HG03103 (cell line): ENCODE data around the gene GALNT10.

ENCODE experiments used
- ATAC-seq: cut with Tn5 transposase; IDR thresholded peaks from one replicate; pipeline ENCODE4 v1.9.1; 2021; ENCODE audit warnings: low read depth; ENCODE audit not compliant: unreplicated experiment

GALNT10 gene

DNA sequence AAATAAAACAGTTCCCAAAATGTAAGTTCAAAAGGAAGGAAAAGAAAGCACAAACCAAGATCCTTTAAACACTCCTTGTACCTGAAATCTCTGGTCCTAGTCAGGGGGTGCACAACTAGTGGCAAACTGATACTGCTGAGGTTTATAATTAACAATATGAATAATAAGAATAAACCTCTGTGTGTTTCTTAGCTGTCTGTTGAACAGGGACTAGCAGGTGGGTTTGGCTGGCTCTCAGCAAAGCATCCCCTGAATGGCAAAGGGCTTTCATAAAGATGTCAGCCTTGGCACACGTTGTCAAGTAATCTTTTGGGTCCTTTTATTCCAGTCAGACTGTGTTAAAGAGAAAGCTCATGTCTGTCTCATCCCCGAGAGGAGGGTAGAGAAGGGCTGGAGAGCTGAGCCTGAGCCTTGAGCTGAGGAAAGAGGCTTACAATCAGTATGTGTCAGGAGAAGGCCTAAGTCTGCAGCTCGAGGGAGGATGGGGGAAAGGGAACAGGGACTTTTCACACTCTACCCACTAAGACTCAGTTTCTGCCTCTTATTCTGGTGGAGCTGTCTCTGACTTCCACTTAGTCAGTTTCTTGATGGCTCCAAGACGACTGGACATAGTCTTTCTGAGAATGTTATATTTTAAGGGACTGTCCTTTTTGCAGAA is 123.0 kb downstream of the GALNT10 start:
- no peak for ATAC-seq

DNA sequence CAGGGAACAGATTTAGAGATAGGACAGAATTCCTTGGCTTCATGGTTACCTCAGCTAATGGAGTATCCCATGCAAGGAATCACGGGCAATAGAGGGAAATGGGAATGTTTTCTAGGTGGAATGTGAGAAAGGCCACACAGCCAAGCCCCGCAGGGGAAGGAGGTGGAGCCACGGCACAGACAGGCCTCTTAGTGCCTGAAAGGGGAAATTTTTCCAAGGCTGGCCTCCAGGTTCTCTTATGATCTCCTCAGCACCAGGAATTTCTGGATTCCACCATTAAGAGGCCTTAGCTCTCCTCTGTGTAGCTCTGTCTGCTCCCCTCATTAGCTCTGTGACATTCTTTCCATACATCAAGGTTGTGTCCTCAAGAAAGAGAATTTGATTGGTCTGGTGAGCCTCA is 124.7 kb downstream of the GALNT10 start:
- no peak for ATAC-seq

DNA sequence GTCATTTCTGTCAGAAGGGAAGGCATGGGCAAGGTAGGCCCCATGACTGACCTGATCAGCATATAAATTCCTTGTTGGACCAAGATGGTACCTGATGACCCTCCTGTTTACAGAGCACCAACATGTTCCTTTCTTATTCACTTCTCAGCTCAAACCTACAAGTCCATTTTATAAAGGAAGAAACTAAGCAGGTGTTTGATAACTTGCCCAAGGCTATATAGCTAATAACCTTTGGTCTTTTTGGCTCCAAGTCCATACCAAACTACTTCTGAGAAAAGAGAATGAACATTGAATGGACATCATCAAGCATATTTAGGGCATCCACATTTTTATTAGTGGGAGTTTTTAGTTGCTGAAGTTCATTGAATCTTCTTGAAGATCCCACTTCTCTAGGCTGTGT is 125.2 kb downstream of the GALNT10 start:
- ATAC-seq, result no peak

DNA sequence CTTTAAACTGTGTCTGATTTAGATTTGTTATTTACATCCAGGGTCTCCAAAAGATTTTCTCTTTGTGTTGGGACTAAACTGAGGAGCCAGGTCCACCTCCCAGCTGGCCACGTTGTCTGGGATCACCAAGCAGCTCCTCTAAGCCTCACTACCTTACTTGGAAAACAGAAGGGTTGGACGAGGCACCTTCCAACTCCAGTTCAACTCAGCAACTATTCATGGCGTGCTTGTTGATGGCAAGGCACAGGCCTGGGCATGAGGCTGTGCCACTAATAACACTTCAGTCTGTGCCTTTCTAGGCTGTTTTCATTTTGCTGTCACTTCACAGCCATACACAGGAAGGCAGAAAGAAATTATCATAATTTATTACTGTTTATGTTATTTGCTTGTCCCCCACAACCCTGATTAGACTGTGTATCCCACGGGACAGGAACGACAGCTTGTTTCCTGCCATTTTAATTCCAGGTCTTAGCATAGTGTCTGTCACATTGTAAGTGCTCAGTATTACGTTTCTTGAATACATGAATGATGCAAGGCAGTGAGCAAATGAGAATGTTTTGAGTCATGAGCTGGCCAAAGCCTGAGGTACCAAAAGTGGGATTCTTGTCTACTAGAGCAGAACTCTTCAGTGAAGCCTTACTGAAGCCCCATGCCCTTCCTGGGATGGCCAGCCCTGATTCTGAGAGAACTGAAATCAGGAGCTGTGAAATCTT is 125.8 kb downstream of the GALNT10 start:
- no peak for ATAC-seq

DNA sequence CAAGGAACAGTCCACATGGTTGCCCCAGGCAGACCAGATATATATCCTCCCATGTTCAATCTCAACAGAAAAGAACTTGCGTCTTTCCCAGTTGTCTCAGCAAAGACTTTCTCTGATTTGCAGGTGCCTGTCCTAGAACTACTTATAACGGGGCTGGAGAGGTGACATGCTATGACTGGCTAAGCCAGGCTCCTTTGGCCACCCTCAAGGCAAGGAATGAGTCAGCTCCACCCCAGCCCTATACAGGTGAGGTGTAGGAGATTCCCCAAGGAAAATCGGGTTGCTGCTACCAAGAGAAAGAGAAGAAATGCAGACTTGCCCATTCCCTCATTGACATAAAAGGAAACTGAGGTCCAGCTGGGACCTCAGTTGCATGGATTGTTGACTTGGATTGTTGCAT is 127.4 kb downstream of the GALNT10 start:
- no peak for ATAC-seq

DNA sequence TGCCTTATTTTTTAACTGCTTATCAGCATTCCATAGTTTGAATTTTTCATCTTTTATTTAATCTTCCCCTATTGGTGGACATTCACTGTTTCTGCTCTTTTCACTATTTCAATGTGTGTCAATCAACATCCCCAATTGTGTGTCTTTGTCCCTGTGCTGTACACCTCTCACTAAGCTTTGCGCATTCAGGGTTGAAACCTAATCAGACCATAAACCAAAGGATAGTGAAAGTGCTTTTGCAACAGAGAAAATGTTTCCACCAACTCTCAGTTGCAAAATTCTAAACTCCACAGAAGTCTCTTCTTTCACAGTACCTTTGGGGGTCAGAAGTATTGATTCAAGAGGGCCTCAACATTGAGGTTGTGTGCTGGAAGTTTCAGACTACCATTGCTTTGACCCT is 128.2 kb downstream of the GALNT10 start:
- no peak for ATAC-seq

DNA sequence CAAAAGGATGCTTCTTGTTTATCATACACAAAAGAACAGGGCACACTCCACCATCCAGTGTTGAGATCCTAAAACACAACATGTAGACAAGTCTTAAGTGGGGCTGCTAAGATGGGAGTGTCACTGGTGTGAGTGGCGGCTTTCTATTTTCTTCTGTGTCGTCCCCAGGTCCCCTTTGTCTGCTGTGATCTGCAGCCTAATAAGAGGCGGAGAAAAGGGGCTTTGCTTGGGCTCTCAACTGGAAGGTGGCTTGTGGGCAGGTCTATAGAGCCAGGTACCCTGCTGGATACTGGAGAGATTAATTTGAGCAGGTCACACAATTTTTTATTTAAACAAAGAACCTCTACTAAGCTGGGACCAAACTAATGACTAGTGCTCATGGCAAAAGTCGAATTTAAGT is 129.2 kb downstream of the GALNT10 start:
- ATAC-seq, result no peak

DNA sequence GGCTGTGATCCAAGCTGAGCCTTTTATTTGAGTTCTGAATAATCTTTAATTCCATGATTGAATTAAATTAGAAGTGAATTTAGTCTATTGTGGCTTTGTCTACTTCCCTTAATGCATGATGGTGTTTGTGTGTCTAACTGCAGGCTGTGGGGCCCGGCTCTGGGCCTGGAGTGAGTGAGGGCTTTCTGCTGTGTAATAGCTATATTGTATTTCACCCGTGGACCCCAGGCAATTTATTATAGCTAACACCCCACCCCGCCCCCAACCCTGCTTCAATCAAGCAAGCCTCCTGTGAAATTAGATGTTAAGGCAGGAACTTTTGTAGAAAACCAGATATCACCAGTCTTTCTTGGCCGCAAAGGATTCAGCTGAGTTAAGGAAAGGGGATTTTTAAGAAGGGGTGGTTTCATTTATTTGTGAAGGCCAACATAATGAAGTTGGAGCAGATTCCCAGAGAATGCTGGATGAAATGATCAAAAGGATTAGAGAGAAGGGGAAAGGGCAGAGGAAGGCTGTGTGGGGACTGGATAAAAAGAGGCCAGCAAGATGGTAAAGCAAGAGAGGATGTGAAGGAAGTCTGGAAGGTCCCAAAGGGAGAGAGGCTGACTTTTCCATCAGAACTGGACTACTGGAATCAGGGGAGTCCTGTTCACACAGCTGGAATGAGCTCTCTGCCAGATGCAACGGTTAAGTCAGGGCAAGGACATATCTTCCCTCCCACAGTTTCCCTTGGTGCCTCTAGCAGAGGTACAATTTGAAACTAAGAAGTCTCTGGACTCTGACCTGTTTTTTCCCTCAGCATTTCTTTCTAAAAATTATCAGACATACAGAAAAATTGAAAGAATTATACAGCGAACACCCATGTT is 129.9 kb downstream of the GALNT10 start:
- no peak for ATAC-seq

DNA sequence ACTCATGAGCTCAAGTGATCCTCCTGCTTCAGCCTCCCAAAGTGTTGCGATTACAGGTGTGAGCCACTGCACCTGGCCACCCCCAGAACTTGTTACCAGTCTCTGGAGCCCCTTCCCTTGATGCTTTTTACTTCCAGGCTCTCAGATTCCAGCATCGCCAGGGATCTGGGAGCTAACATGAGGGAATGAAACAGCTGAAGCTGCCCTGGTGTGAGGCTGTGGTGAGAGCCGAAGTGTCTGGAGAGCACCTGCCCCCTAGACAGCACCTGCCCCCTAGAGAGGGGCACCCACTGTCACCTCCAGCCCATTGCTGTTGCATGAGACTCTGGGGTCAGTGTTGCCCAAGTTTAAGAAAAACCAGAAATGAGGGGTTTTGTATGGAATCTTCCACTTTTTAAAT is 131.0 kb downstream of the GALNT10 start:
- ATAC-seq, result no peak

DNA sequence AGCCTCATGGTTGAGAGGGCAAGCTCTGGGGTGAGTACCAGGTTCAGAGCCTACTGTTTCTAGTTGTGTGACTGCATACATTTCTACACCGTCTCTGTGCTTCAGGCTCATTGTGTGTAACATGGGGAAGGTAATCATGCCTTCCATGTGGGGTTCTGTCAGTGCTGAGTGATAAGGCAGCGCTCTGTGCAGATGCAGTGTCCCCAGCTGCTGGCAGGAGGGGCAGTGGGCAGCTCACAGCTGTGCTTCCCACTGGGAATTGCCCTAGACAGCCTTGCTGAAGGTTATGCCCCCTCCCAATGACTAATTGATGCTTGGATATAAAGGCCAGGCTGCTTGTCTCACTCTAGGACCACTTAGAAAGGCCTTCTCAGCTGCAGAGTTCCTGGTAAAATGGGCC is 133.5 kb downstream of the GALNT10 start:
- no peak for ATAC-seq

DNA sequence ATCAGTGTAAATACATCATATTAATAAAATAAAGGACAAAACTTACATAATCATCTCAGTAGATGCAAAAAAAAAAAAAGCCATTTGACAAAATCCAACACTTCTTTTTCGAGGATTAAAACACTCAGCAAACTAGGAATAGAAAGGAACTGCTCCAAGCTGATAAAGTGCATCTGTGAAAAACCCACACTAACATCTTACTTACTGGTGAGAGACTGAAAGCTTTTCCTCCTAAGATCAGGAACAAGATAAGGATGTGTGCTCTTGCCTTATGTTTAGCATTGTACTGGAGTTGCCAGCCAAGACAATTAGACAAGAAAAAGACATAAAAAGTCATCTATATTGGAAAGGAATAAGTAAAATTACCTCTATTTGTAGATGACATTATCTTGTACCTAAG is 135.0 kb downstream of the GALNT10 start:
- ATAC-seq, result no peak

DNA sequence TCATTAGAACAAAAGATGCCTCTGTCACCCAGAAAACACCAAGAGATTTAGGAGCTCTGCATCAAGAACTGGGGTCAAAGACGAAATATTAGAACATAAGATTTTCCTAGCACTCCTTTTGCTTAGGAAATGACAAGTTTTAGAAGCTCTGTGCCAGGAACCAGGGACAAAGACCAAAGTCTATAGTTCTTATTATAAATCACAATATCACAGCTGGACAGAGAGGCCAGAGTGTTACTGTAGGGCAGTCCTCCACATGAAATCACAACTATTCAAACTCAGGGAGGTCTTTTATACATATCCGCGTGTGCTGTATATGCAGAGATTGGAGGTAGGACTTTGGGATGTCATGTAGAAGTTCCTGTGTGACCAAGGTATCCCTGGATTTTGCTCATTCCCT is 138.5 kb downstream of the GALNT10 start:
- no peak for ATAC-seq

DNA sequence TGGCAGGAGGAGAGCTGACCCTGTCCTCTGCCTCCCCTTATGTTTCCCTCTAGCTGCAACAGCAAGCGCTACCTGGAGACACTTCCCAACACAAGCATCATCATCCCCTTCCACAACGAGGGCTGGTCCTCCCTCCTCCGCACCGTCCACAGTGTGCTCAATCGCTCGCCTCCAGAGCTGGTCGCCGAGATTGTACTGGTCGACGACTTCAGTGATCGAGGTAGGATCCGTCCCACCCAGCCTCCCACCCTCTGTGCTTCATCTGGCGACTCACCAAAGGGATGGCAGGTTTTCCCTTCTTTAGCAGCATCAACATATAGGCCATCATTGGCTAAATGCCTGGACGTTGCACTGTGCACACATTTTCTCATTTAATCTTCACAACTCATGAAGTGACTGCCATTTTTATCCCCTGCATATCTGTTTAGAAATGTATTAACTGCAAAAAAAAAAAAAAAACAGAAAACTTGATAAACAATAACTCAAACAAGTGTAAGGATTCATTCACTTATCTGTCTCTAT is 139.0 kb downstream of the GALNT10 start:
- no peak for ATAC-seq

DNA sequence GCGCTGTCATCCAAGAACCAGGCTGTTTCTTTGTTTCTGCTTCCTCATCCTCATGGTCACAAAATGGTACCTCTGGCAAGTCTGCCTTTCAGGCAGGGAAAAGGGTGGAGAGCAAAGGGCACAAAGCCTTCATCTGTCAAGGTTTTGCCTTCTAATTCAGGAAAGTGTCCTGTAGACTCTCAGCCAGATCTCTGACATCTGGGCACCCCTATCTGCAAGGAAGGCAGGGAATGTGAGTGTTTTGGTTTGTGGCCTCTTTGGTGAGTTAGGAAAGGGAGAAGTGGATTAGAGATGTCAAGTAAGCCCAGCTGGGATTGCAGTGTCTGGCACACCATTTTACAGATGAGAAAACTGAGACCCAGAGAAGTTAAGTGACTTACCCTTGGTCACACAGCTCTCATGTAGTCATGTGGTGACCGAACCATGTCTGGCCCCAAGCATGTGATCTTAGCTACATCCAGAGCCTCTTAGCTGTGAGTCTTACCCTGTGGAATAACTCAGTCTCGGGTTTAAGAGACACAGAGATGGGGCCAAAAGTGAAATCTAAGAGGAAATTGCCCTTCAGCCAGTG is 139.6 kb downstream of the GALNT10 start:
- ATAC-seq, result no peak

DNA sequence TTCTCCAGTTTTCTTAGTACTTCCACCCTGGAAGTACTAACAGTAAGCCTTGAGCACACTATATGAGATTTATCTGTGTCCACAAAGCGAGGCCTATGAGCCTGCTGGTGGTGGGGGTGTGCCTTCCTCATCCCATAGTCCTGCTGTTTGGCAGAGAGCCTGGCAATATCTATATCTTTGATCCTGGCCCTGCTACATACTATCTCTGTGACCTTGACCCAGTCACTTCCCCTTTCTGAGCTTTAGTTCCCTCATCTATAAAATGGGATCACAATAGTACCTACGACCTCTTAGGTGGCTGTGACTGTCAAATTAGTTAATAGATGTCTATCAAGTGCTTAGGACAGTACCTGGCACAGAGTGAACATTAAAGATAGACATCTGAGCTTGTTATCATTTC is 140.7 kb downstream of the GALNT10 start:
- no peak for ATAC-seq

DNA sequence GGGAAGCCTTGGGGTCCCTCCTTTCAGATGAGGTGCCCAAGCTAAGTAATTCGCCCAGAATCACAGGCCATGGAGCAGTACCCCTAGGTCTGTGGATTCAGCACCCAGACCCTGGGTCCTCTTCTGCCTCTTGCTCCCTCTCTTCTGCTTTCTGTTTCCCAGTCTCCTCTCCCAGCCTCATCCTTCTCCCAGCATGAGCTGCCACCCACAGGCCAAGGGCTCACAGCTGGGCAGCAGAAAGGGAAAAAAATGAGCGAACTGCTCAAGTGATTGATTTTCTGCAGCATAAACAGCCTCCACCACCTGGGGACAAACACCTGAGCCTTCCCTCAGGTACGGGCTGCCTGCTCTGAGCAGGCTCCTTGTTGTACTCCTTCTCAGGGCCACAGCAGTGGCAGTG is 141.4 kb downstream of the GALNT10 start:
- ATAC-seq, result no peak

DNA sequence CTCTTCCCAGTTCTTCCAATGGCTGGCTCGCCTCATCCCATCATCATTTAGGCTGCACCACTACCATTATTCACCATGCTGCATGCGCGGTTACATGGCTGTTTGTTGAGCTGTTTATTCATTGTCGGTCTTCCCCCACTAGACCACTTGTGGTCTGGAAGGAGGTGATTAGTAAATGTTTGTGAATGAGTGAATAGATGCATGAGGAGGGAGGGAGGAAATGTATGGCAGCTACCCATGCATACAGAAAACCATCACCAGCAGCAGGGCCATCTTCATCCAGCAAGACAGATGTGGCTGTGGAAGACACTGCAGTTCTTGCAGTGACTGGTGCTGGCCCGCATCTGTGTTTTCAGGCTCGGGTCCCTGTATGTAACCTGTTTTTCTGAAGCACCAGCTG is 141.9 kb downstream of the GALNT10 start:
- ATAC-seq, result no peak

DNA sequence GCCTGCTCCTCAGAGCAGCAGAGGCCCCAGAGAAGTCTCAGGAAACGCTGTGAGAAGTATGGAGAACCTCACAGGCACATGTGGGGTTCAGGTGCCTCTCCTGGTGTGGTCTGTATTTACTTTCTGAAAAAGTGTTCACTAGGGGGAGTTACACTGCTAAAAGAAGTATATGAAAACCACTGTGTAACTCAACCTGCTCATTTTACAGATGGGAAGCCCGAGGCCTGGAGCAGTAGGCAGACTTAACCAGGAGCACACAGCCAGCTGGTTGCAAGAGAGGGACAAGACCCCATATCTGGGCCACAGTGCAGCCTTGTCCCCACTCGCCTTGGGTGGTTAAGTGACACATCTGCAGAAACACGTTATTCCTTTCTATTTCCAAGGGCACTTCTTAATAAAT is 142.5 kb downstream of the GALNT10 start:
- no peak for ATAC-seq

DNA sequence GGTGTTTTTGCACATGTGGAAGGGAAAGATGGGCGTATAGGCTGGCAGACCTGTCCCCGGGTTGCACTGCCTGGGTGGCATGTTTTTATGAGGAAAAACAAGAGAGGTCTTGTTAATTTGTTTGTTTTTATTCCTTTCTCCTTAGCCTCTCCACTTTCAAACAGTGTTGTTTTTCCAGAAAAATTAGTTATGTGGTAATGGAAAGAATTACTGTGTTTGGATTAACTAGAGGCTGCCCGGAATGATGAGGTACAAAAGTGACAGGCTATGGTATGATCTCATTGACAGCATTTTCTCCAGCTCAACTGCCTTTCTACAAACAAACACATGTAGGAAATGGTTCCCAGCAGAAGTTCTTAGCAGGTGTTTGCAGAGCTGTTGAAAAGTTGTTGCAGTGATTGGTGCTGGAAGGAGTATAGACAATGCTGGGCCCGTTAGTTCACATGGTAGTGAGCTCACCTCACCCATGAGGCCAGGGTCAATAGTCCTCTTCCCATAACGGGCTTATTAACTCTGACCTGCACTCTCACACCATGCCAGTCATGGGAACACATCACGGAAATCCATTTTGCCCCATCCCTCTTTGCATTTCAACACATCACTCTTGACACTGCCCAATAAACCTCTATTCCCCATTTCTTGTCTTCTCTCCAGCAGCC is 144.0 kb downstream of the GALNT10 start:
- no peak for ATAC-seq

DNA sequence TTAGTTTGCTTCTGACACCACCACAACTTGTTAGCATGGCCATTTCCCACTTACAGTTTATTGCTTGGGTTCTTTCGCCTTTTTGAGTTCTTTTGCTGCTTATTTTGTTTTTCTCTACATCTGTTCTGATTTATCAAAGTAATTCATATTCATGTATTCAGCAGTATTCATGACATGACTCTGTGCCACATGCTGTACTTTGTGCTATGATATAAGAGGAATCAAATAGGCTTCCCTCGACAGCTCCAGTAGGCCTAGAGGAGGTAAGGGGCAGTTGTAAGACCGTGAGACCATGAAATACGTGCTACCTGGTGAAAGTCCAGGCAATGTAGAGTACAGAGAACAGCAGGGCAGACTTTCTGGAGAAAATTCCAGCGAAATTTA is 144.5 kb downstream of the GALNT10 start:
- ATAC-seq, result no peak

DNA sequence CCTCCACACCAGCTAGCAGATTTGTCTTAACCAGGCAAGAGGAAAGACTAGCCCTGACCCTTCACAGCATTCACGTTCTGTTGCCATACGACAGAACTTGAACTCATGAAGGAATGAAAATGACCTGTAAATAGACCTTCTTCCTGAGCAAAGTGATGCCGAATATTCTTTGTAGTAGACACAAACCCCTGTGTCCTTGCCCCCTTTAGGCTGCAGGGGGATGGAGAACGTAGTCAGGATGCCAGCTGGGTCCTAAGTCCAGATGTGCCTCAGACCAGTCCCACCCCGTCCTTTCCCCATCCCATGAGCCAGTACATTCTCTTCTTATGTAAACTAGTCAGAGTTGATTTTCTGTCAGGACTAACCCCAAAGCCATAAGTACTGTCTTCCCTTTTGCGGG is 151.1 kb downstream of the GALNT10 start:
- ATAC-seq, result no peak
